Bronchial epithelial cell (primary cell): Measurements from ENCODE around the gene ASB4. TPM values are rescaled to one million over a fixed set of nuclear protein-coding genes. Genes with fewer than 3 reads are reported as not detected.

Source experiments
- DNase-seq: peaks from one replicate; pipeline ENCODE4 v3.0.0-alpha.2; 2010; ENCODE audit warnings: low read depth
- FAIRE-seq: peaks from 2 replicates; lab custom pipeline; 2011; peaks lifted over from hg19 to GRCh38; lab: Jason Lieb, UNC
- H3K27me3 ChIP-seq: 2 replicates; pipeline ENCODE4 v1.5.1; 2011; ENCODE audit warnings: low read length; ENCODE audit not compliant: control insufficient read depth, insufficient read depth
- H3K36me3 ChIP-seq: 2 replicates; pipeline ENCODE4 v1.5.1; 2011; ENCODE audit warnings: low read length; ENCODE audit not compliant: control insufficient read depth, insufficient read depth
- H3K4me3 ChIP-seq: 2 replicates; pipeline ENCODE4 v1.5.1; 2011; ENCODE audit warnings: mild to moderate bottlenecking, low read depth, low read length, control low read depth
- total RNA-seq: library from RNA; depleted of rRNA; stranded (reverse); fragments of >200 nt; gene quantifications from 2 replicates; pipeline ENCODE4 v1.2.1, GENCODE V29; 2014
- TF ChIP-seq, protein P1 (sequence below): IDR thresholded peaks from 2 replicates; pipeline ENCODE4 v1.5.1; 2011; ENCODE audit warnings: mild to moderate bottlenecking, moderate library complexity, low read length, control low read depth, inconsistent platforms; ENCODE audit not compliant: insufficient read depth, severe bottlenecking

Gene ASB4
- total RNA-seq, 1 donor from 2014 or later = under 0.01 TPM

DNA sequence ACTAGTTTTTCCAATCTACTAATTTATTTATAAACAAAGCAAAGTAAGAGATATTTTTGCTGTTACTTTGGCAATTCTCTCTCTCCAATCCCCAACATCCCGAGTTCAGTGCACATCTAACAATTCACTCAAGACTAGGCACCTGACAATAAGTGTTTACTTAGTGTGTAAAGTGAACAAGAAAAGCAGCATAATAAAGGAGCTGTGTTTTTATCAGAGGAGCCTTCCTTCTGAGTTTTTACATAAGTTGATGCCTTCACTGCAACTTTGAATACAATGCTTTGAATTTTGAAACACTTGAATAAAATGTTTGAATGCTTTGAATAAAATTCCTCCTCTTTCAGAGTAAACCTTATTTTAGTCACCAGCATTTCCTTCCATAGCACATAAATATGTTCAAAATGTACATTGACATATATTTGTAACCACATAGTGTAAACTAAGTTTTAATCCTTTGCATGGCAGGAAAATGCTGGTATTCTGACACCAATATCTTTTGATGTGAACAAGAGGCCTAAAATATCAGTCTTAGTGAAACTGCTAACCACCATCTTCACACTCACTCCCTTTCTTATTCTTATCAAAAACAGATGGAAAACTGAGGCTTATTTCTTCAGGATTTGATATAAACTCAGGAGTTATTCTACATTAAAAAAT, 99.2 kb downstream of the ASB4 start:
- FAIRE-seq (no peak), DNase-seq (no peak)
- H3K27me3 ChIP-seq = no peaks in the 10 kb centered on the region
- no peaks in the 10 kb centered on the region for H3K36me3 ChIP-seq
- TF ChIP-seq, protein P1, sequence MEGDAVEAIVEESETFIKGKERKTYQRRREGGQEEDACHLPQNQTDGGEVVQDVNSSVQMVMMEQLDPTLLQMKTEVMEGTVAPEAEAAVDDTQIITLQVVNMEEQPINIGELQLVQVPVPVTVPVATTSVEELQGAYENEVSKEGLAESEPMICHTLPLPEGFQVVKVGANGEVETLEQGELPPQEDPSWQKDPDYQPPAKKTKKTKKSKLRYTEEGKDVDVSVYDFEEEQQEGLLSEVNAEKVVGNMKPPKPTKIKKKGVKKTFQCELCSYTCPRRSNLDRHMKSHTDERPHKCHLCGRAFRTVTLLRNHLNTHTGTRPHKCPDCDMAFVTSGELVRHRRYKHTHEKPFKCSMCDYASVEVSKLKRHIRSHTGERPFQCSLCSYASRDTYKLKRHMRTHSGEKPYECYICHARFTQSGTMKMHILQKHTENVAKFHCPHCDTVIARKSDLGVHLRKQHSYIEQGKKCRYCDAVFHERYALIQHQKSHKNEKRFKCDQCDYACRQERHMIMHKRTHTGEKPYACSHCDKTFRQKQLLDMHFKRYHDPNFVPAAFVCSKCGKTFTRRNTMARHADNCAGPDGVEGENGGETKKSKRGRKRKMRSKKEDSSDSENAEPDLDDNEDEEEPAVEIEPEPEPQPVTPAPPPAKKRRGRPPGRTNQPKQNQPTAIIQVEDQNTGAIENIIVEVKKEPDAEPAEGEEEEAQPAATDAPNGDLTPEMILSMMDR = no peak
- H3K4me3 ChIP-seq = no peak overlapping the region

DNA sequence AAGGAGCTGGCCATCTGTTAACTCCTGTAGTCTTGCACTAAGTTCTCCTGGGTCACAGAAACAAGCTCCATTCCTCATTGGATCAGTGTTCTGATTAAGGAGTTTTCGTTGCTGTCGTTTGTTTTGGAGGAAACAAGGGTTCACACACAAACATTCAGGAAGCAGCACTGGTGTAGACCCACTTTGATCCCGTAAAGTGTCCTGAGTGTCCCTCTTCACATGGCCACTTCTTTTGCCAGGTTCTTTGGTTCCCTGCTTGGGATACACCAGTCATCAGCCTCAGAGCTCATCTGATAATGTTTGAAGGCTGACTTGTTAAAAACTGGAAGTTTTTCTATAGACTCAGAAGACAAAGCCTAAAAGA, 99.7 kb downstream of the ASB4 start:
- Histone ChIP-seq H3K36me3 (no peaks in the 10 kb centered on the region), H3K4me3 (no peak overlapping the region), H3K27me3 (no peaks in the 10 kb centered on the region)
- DNase-seq (no peak), FAIRE-seq (no peak)
- TF ChIP-seq, protein P1 = no peak

DNA sequence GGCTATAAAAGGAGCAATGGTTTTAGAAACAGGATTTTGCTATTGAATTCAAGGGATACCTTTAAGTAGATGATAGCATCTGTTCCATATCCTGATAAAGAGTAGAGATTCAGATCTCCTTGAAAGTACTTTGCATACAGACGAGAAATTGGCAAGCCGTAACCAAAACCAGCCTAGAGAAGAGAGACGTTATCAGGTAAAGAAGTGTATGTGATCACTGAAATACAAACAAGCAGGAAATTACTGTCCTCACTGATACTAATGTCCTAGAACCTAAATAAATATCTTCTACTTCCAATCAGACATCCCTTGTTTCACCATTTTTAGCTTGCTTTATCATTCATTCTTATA, 101.2 kb downstream of the ASB4 start:
- FAIRE-seq (no peak), DNase-seq (no peak)
- H3K36me3 ChIP-seq = no peaks in the 10 kb centered on the region
- no peaks in the 10 kb centered on the region for H3K27me3 ChIP-seq
- no peak overlapping the region for H3K4me3 ChIP-seq
- TF ChIP-seq, protein P1 = no peak

DNA sequence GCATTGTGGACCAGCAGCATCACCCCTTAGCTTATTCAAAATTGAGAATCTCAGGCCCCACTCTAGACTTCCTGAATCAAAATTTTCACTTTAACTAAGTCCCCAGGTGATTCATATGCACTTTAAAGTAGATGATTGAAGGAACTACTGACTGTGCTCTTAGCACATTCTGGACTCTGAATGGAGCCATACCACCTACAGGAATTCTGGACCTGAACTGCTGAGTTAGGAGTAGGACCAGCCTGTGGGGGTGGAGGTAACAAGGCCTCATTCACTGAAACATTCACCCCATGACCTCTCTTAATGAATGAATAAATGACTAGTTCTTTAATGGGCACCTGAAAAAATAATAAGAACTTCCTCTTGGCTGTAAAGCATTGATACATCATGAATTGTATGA, 103.3 kb downstream of the ASB4 start:
- TF ChIP-seq, protein P1 = no peak
- H3K27me3 ChIP-seq = no peaks in the 10 kb centered on the region
- H3K36me3 ChIP-seq = no peaks in the 10 kb centered on the region
- FAIRE-seq (no peak), DNase-seq (no peak)
- no peak overlapping the region for H3K4me3 ChIP-seq

DNA sequence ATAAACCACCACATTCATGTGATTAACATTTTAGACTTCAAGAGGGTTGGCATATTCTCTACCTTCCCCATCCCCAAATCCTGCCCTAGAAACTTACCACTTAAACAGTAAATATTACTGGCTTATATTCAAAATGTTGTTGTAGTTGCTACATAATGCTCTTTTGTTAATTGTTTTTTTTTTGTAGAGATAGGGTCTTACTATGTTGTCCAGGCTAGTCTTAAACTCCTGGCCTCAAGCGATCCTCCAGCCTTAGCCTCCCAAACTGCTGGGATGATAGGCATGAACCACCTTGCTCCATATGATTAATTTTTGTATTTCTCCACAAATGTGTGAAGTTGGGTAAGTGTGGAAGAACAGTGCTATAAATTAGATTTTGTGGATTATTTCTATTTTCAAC, 104.0 kb downstream of the ASB4 start:
- TF ChIP-seq, protein P1 = no peak
- no peak overlapping the region for H3K4me3 ChIP-seq
- DNase-seq = no peak
- no peaks in the 10 kb centered on the region for H3K27me3 ChIP-seq
- H3K36me3 ChIP-seq = no peaks in the 10 kb centered on the region
- FAIRE-seq = no peak

Other genes with a start within 250 kb of the ASB4 start
- gene PON1, start 161.4 kb upstream of the ASB4 start, total RNA-seq = not detected in 2 replicates
- gene PON3, start 89.6 kb upstream of the ASB4 start, total RNA-seq = 0.64 and 1.3 TPM in 2 replicates
- 40.8 and 52.4 TPM in 2 replicates for gene PON2, start 50.9 kb upstream of the ASB4 start, total RNA-seq
- gene PDK4, start 110.6 kb downstream of the ASB4 start, total RNA-seq = 0.53 and 0.64 TPM in 2 replicates